DND-41 (cell line): ENCODE measurements around the gene OR5AR1.
A peak's percentile ranks its signal among the peaks of the same experiment; 100 is the strongest.

Experiments
- ATAC-seq: fragments of 200-7000 bp; cut with Tn5 transposase; 3 replicates; pipeline ENCODE4 v1.9.1; 2021; ENCODE audit warnings: low read depth; ENCODE audit not compliant: insufficient read depth
- DNase-seq: peaks from one replicate; pipeline ENCODE4 v3.0.0-alpha.2; 2020
- H2AFZ ChIP-seq: 2 replicates; pipeline ENCODE4 v1.6.0; 2012; ENCODE audit warnings: low read depth, low read length
- H3K27ac ChIP-seq: 2 replicates; pipeline ENCODE4 v1.5.1; 2012; ENCODE audit warnings: low read length, inconsistent platforms
- H3K27me3 ChIP-seq: fragments of 200-600 bp; sonication (generic); 2 replicates; pipeline ENCODE4 v1.6.0; 2012; ENCODE audit warnings: low read length, mild to moderate bottlenecking, inconsistent platforms; ENCODE audit not compliant: insufficient read depth, poor library complexity
- H3K36me3 ChIP-seq: 2 replicates; pipeline ENCODE4 v1.5.1; 2012; ENCODE audit warnings: low read length, inconsistent platforms; ENCODE audit not compliant: insufficient read depth
- H3K4me1 ChIP-seq: 2 replicates; pipeline ENCODE4 v1.5.1; 2012; ENCODE audit warnings: mild to moderate bottlenecking, low read length; ENCODE audit not compliant: insufficient read depth
- H3K4me2 ChIP-seq: 2 replicates; pipeline ENCODE4 v1.6.0; 2012; ENCODE audit warnings: mild to moderate bottlenecking, moderate library complexity, low read length, inconsistent platforms; ENCODE audit not compliant: insufficient read depth
- H3K4me3 ChIP-seq, 2 experiments: fragments of 200-600 bp in 1 of 2; shearing (Covaris generic) in 1 of 2; 2 replicates each; pipeline ENCODE4 v1.5.1; 2012 to 2016; ENCODE audit warnings: inconsistent platforms in 2 of 2, low read length in 2 of 2, mild to moderate bottlenecking in 2 of 2, low read depth in 1 of 2, moderate library complexity in 1 of 2
- H3K79me2 ChIP-seq: 2 replicates; pipeline ENCODE4 v1.6.0; 2012; ENCODE audit warnings: low read length, inconsistent platforms; ENCODE audit not compliant: insufficient read depth
- H3K9ac ChIP-seq: 2 replicates; pipeline ENCODE4 v1.6.0; 2012; ENCODE audit warnings: low read depth, mild to moderate bottlenecking, inconsistent platforms, low read length, moderate library complexity
- H3K9me3 ChIP-seq: 2 replicates; pipeline ENCODE4 v1.5.1; 2012; ENCODE audit warnings: low read length, moderate library complexity, mild to moderate bottlenecking, inconsistent platforms; ENCODE audit not compliant: insufficient read depth, severe bottlenecking
- H4K20me1 ChIP-seq: 2 replicates; pipeline ENCODE4 v1.6.0; 2012; ENCODE audit warnings: low read length; ENCODE audit not compliant: insufficient read depth
- EZH2 ChIP-seq: IDR thresholded peaks from 3 replicates; pipeline ENCODE4 v1.6.1; 2012; ENCODE audit warnings: borderline replicate concordance, low read depth, mild to moderate bottlenecking, moderate library complexity, low read length, inconsistent platforms; ENCODE audit not compliant: severe bottlenecking
- TF ChIP-seq, protein P1 (sequence below): IDR thresholded peaks from 2 replicates; pipeline ENCODE4 v1.5.1; 2012; ENCODE audit warnings: borderline replicate concordance, low read length, moderate library complexity, mild to moderate bottlenecking; ENCODE audit not compliant: poor library complexity, severe bottlenecking; ENCODE audit errors: extremely low read depth

Gene OR5AR1

DNA sequence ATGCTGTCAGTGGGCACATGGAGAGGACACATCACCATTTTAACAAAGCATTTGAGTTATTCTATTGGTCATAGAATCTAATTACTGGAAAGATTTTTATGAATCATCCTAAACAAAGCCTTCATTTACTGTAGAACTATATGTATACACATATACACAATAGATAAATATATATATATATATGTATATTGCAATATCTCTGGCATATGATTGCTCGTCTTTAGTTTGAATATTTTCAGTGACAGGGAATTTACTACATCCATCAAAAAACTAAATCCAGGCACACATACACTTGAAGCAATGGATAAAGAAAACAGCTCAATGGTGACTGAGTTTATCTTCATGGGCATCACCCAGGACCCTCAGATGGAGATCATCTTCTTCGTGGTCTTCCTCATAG, at the start of gene OR5AR1:
TSS of gene OR5AR1 (plus strand) at position 301 of the 400 bp plus-strand sequence. CDS start at position 301, 0 bp downstream.
- H3K4me2 ChIP-seq = no peak within 1 kb of the TSS
- no peak within 1 kb of the TSS for H2AFZ ChIP-seq
- H3K27me3 ChIP-seq = no peaks in the 10 kb centered on the region
- no peaks in the 10 kb centered on the region for H3K36me3 ChIP-seq
- H3K27ac ChIP-seq = no peak within 1 kb of the TSS
- H3K4me3 ChIP-seq = no peak within 1 kb of the TSS
- no peak for DNase-seq
- TF ChIP-seq, protein P1, sequence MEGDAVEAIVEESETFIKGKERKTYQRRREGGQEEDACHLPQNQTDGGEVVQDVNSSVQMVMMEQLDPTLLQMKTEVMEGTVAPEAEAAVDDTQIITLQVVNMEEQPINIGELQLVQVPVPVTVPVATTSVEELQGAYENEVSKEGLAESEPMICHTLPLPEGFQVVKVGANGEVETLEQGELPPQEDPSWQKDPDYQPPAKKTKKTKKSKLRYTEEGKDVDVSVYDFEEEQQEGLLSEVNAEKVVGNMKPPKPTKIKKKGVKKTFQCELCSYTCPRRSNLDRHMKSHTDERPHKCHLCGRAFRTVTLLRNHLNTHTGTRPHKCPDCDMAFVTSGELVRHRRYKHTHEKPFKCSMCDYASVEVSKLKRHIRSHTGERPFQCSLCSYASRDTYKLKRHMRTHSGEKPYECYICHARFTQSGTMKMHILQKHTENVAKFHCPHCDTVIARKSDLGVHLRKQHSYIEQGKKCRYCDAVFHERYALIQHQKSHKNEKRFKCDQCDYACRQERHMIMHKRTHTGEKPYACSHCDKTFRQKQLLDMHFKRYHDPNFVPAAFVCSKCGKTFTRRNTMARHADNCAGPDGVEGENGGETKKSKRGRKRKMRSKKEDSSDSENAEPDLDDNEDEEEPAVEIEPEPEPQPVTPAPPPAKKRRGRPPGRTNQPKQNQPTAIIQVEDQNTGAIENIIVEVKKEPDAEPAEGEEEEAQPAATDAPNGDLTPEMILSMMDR = no peak
- TF ChIP-seq EZH2 = no peak
- H3K9ac ChIP-seq = no peak within 1 kb of the TSS
- H3K9me3 ChIP-seq = no peaks in the 10 kb centered on the region
- no peaks in the 10 kb centered on the region for H3K4me1 ChIP-seq
- no peaks in the 10 kb centered on the region for H3K79me2 ChIP-seq
- no peaks in the 10 kb centered on the region for H4K20me1 ChIP-seq
- no peak for ATAC-seq

DNA sequence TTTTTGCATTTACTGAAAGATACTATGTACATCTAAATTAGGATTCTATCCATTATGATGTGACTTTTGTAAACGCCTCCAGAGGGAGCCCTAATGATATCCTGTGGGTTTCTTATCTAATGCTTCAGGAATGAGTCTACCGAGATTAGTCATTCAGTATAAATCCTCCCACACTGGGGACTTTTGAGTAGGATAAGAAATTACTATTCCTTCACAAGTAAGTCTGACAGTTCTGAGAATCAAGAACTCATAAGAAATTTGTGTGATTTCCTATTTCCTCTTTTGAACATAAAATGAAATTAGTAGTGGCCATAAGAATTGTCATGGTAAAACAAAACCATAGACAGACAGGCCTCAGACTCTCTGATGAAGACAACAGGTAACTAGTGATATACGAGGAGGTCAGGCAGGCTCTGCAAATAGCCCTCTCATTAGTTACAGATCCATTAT, 38.8 kb upstream of the OR5AR1 start:
- H3K4me2 ChIP-seq = no peak overlapping the region

DNA sequence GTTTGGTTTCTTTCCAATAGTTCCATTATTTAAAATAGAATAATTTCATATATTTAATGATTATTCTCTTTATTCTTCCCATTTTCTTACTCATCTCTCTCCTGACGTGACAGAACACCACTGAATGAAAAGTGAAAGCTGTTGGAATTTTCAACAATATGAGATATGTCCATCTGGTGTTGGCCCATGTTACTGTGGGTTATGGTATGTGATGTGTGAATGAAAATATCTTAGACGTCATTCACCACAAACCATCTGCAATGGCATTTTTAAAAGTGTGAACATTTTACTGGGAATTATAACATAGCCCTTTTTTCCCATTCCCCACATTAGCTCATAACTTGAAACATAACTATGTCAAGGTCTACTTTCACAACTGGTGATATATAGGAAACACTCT, 37.5 kb upstream of the OR5AR1 start:
- Histone ChIP-seq H3K9me3 (no peaks in the 10 kb centered on the region), H2AFZ (no peak overlapping the region), H3K27me3 (no peaks in the 10 kb centered on the region), H4K20me1 (no peaks in the 10 kb centered on the region), H3K9ac (no peak overlapping the region), H3K79me2 (no peaks in the 10 kb centered on the region), H3K27ac (no peak overlapping the region), H3K4me2 (no peak overlapping the region), H3K4me3 (no peak overlapping the region), H3K4me1 (no peaks in the 10 kb centered on the region), H3K36me3 (no peaks in the 10 kb centered on the region)
- TF ChIP-seq, protein P1 = no peak
- no peak for TF ChIP-seq EZH2
- DNase-seq (no peak), ATAC-seq (no peak)

More for the DNA sequence above, 38.8 kb upstream of the OR5AR1 start:
- Histone ChIP-seq H3K4me1 (no peaks in the 10 kb centered on the region), H3K27ac (no peak overlapping the region), H3K9ac (no peak overlapping the region), H2AFZ (no peak overlapping the region), H3K27me3 (no peaks in the 10 kb centered on the region), H3K36me3 (no peaks in the 10 kb centered on the region), H3K79me2 (no peaks in the 10 kb centered on the region), H3K4me3 (no peak overlapping the region), H4K20me1 (no peaks in the 10 kb centered on the region), H3K9me3 (no peaks in the 10 kb centered on the region)
- DNase-seq (peak; percentile 40), ATAC-seq (peak; percentile 88)
- TF ChIP-seq EZH2 = no peak
- TF ChIP-seq, protein P1 = peak; percentile 73

DNA sequence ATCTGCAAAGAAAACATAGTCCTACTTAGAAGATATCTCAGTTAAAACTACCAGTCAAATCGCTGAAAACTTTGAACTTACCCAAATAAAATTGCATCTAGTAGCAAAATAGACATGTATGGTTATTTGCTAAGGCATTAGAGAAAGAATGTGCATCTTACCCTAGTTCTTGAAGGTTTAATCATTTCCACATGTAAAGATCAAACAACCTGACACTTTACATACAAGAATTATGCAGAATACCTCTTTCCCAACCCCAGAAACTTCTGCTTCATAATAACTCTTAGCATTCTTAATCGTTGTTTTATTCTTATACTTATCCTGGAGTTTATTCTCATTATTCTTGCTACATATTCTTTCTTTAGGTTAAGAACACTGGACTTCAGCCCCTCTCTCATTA, 31.2 kb upstream of the OR5AR1 start:
- no peak overlapping the region for H3K27ac ChIP-seq
- no peak overlapping the region for H3K4me2 ChIP-seq
- no peaks in the 10 kb centered on the region for H3K9me3 ChIP-seq
- no peak overlapping the region for H2AFZ ChIP-seq
- ATAC-seq (no peak), DNase-seq (no peak)
- no peaks in the 10 kb centered on the region for H3K27me3 ChIP-seq
- H3K4me3 ChIP-seq = no peak overlapping the region
- no peak overlapping the region for H3K9ac ChIP-seq
- H3K79me2 ChIP-seq = no peaks in the 10 kb centered on the region
- no peaks in the 10 kb centered on the region for H4K20me1 ChIP-seq
- H3K36me3 ChIP-seq = no peaks in the 10 kb centered on the region
- H3K4me1 ChIP-seq = no peaks in the 10 kb centered on the region
- no peak for TF ChIP-seq EZH2
- TF ChIP-seq, protein P1 = no peak
